ENCODE measurements around the gene TNRC6A. TPM values are rescaled to one million over a fixed set of nuclear protein-coding genes. Genes with fewer than 3 reads are reported as not detected.

TNRC6A gene
- total and polyA plus RNA-seq, 9 of the 15 experiments (the other 6 are each of a cell fraction or from before 2014, with no cell fraction given): 3.4 to 32.1 (median 26.6) TPM

DNA sequence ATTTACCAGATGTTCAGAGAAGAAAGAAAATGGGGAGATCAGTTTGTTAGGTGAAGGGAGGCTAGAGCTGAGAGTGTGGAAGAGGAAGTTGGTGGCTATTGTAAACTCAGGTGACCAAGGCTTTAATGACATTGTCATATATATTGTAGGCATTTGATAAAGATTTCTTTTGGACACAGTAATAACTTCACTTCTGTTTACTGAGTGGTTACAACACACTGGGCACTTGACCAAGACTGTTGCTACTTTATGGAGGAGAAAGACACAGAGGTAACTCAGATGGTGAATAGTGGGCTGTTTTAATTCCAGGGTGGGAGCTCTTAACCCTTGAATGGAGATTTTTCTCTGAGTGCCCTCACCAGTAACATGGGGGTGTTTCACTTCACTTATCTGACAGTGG, 46.0 kb downstream of the TNRC6A start (continued):
- TF ChIP-seq, protein P1, sequence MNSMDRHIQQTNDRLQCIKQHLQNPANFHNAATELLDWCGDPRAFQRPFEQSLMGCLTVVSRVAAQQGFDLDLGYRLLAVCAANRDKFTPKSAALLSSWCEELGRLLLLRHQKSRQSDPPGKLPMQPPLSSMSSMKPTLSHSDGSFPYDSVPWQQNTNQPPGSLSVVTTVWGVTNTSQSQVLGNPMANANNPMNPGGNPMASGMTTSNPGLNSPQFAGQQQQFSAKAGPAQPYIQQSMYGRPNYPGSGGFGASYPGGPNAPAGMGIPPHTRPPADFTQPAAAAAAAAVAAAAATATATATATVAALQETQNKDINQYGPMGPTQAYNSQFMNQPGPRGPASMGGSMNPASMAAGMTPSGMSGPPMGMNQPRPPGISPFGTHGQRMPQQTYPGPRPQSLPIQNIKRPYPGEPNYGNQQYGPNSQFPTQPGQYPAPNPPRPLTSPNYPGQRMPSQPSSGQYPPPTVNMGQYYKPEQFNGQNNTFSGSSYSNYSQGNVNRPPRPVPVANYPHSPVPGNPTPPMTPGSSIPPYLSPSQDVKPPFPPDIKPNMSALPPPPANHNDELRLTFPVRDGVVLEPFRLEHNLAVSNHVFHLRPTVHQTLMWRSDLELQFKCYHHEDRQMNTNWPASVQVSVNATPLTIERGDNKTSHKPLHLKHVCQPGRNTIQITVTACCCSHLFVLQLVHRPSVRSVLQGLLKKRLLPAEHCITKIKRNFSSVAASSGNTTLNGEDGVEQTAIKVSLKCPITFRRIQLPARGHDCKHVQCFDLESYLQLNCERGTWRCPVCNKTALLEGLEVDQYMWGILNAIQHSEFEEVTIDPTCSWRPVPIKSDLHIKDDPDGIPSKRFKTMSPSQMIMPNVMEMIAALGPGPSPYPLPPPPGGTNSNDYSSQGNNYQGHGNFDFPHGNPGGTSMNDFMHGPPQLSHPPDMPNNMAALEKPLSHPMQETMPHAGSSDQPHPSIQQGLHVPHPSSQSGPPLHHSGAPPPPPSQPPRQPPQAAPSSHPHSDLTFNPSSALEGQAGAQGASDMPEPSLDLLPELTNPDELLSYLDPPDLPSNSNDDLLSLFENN (IDR thresholded peaks at IDR 0.05; ENCODE audit: low read depth in 2 of 2, low read length in 2 of 2): no peak
- TF ChIP-seq HEY1 (CRISPR knock-in tag; IDR thresholded peaks at IDR 0.05; ENCODE audit: borderline replicate concordance) (no peak), ELK3 (CRISPR knock-in tag; IDR thresholded peaks at IDR 0.05) (no peak)
- TF ChIP-seq, protein P2, sequence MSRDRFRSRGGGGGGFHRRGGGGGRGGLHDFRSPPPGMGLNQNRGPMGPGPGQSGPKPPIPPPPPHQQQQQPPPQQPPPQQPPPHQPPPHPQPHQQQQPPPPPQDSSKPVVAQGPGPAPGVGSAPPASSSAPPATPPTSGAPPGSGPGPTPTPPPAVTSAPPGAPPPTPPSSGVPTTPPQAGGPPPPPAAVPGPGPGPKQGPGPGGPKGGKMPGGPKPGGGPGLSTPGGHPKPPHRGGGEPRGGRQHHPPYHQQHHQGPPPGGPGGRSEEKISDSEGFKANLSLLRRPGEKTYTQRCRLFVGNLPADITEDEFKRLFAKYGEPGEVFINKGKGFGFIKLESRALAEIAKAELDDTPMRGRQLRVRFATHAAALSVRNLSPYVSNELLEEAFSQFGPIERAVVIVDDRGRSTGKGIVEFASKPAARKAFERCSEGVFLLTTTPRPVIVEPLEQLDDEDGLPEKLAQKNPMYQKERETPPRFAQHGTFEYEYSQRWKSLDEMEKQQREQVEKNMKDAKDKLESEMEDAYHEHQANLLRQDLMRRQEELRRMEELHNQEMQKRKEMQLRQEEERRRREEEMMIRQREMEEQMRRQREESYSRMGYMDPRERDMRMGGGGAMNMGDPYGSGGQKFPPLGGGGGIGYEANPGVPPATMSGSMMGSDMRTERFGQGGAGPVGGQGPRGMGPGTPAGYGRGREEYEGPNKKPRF (IDR thresholded peaks at IDR 0.05; ENCODE audit: low read depth, low read length): no peak
